IMR-90 (cell line): Measurements from ENCODE around the gene DNAI2. TPM values are rescaled to one million over a fixed set of nuclear protein-coding genes. Genes with fewer than 3 reads are reported as not detected.

Source experiments
- ATAC-seq: fragments of 200-7000 bp; cut with Tn5 transposase; 2 replicates; pipeline ENCODE4 v1.9.1; 2020; ENCODE audit warnings: low read depth, mild to moderate bottlenecking, moderate library complexity
- BruUV-seq: library from RNA; stranded (reverse); fragments of 400-500 nt; replicated peaks from 2 replicates; lab custom pipeline; 2021; lab: Mats Ljungman, UMichigan
- CTCF ChIA-PET: fragments of 300-600 bp; formaldehyde crosslinking; extraction: SDS; loops from one replicate; lab custom pipeline; 2021; ENCODE audit warnings: antibody characterized with exemption; lab: Yijun Ruan, JAX
- POLR2A ChIA-PET: fragments of 300-600 bp; sonication (Branson Sonifier 250); formaldehyde crosslinking; loops from one replicate; lab custom pipeline; 2022; ENCODE audit warnings: antibody characterized with exemption; ENCODE audit not compliant: unreplicated experiment; lab: Charles Lee
- DNase-seq: peaks from one replicate; pipeline ENCODE4 v3.0.0; 2013
- H2AFZ ChIP-seq: replicated peaks from 2 replicates; pipeline ENCODE3; 2013; ENCODE audit warnings: low read length, mild to moderate bottlenecking; ENCODE audit not compliant: poor library complexity
- H2AK5ac ChIP-seq: 2 replicates; pipeline ENCODE4 v1.6.1; 2013; ENCODE audit warnings: low read depth, low read length, inconsistent platforms
- H2AK9ac ChIP-seq: replicated peaks from 2 replicates; pipeline ENCODE3; 2013; ENCODE audit warnings: mild to moderate bottlenecking, low read depth, low read length, moderate library complexity; ENCODE audit not compliant: poor library complexity
- H2BK120ac ChIP-seq: 2 replicates; pipeline ENCODE4 v1.6.1; 2013; ENCODE audit warnings: low read depth, low read length, inconsistent platforms
- H2BK15ac ChIP-seq: 3 replicates; pipeline ENCODE4 v1.6.1; 2013; ENCODE audit warnings: low read depth, low read length, inconsistent platforms
- H2BK20ac ChIP-seq: 2 replicates; pipeline ENCODE4 v1.6.1; 2013; ENCODE audit warnings: low read depth, mild to moderate bottlenecking, inconsistent platforms, low read length, moderate library complexity
- H2BK5ac ChIP-seq: 2 replicates; pipeline ENCODE4 v1.6.1; 2013; ENCODE audit warnings: mild to moderate bottlenecking, low read depth, low read length, inconsistent platforms; ENCODE audit not compliant: poor library complexity, severe bottlenecking
- H3K14ac ChIP-seq: replicated peaks from 2 replicates; pipeline ENCODE4 v1.6.1; 2013; ENCODE audit warnings: low read depth, low read length, inconsistent platforms
- H3K18ac ChIP-seq: 2 replicates; pipeline ENCODE4 v1.6.1; 2013; ENCODE audit warnings: low read depth, low read length, control low read depth
- H3K23ac ChIP-seq: 2 replicates; pipeline ENCODE4 v1.6.1; 2013; ENCODE audit warnings: low read depth, low read length, inconsistent platforms
- H3K27ac ChIP-seq: 2 replicates; pipeline ENCODE4 v1.5.1; 2013; ENCODE audit warnings: mild to moderate bottlenecking, control low read depth, low read length; ENCODE audit not compliant: insufficient read depth
- H3K27me3 ChIP-seq: 2 replicates; pipeline ENCODE4 v1.6.1; 2013; ENCODE audit warnings: low read length; ENCODE audit not compliant: control insufficient read depth, insufficient read depth
- H3K36me3 ChIP-seq: 2 replicates; pipeline ENCODE4 v1.6.1; 2013; ENCODE audit warnings: low read length, mixed read lengths; ENCODE audit not compliant: control insufficient read depth, insufficient read depth
- H3K4ac ChIP-seq: 2 replicates; pipeline ENCODE4 v1.6.1; 2013; ENCODE audit warnings: low read depth, low read length, inconsistent platforms
- H3K4me1 ChIP-seq: 2 replicates; pipeline ENCODE4 v1.6.1; 2013; ENCODE audit warnings: low read length, mixed read lengths; ENCODE audit not compliant: control insufficient read depth, insufficient read depth
- H3K4me2 ChIP-seq: 2 replicates; pipeline ENCODE4 v1.6.1; 2013; ENCODE audit warnings: low read depth, mild to moderate bottlenecking, control low read depth, low read length, moderate library complexity
- H3K4me3 ChIP-seq: 2 replicates; pipeline ENCODE4 v1.5.1; 2013; ENCODE audit warnings: low read depth, mild to moderate bottlenecking, control low read depth, low read length, moderate library complexity; ENCODE audit not compliant: insufficient read depth
- H3K56ac ChIP-seq: 2 replicates; pipeline ENCODE4 v1.6.1; 2013; ENCODE audit warnings: low read length, inconsistent platforms; ENCODE audit not compliant: insufficient read depth; ENCODE audit errors: extremely low read depth
- H3K79me1 ChIP-seq, 2 experiments: 2 replicates each; pipeline ENCODE4 v1.6.1; 2013; ENCODE audit warnings: low read length in 2 of 2, inconsistent platforms in 1 of 2, low read depth in 1 of 2
- H3K9ac ChIP-seq: 2 replicates; pipeline ENCODE4 v1.6.1; 2013; ENCODE audit warnings: low read depth, low read length, control low read depth
- H3K9me1 ChIP-seq: 2 replicates; pipeline ENCODE4 v1.6.1; 2013; ENCODE audit warnings: low read length, inconsistent platforms; ENCODE audit not compliant: insufficient read depth
- H3K9me3 ChIP-seq: 2 replicates; pipeline ENCODE4 v1.6.1; 2013; ENCODE audit warnings: low read length; ENCODE audit not compliant: control insufficient read depth, insufficient read depth
- H4K20me1 ChIP-seq: 2 replicates; pipeline ENCODE4 v1.6.1; 2013; ENCODE audit warnings: low read length, inconsistent platforms; ENCODE audit not compliant: insufficient read depth
- H4K5ac ChIP-seq: 2 replicates; pipeline ENCODE4 v1.6.1; 2013; ENCODE audit warnings: mild to moderate bottlenecking, low read depth, low read length, control low read depth
- H4K8ac ChIP-seq, 2 experiments: 2 replicates each; pipeline ENCODE4 v1.6.1; 2013; ENCODE audit warnings: low read depth in 2 of 2, low read length in 2 of 2, control low read depth in 1 of 2, inconsistent platforms in 1 of 2
- H4K91ac ChIP-seq: 2 replicates; pipeline ENCODE4 v1.6.1; 2013; ENCODE audit warnings: low read depth, low read length, inconsistent platforms; ENCODE audit not compliant: insufficient read depth
- MAFK ChIP-seq: IDR thresholded peaks from 2 replicates; pipeline ENCODE4 v1.6.1; 2012; ENCODE audit warnings: low read depth, low read length, improper control_type of control experiment
- USF2 ChIP-seq: fragments of 150-350 bp; IDR thresholded peaks from 2 replicates; pipeline ENCODE4 v1.6.1; 2017; ENCODE audit warnings: mild to moderate bottlenecking, antibody characterized with exemption, low read length, low read depth
- WGBS, 2 experiments: methylation state at CpG; one replicate each; pipeline versions ENCODE4 v1.1.5 to v1.1.7; 2013; ENCODE audit warnings: missing lambda C conversion rate in 2 of 2; ENCODE audit not compliant: insufficient read length in 1 of 2; ENCODE audit errors: extremely low coverage in 2 of 2; 5-methylcytosine and 5-hydroxymethylcytosine counted together
- dilution Hi-C: fragments of 300-500 bp; cut with HindIII; formaldehyde crosslinking; loops from one replicate; pipeline ENCODE4 v1.14.3; 2018; ENCODE audit warnings: low sequenced_read_pairs; ENCODE audit not compliant: unreplicated experiment
- in situ Hi-C: fragments of 300-500 bp; cut with MboI; formaldehyde crosslinking; loops from 3 replicates; pipeline ENCODE4 v1.14.3; 2019; ENCODE audit warnings: low sequenced_read_pairs, inconsistent platforms, mixed read lengths
- intact Hi-C: fragments of 100-400 bp; cut with micrococcal nuclease; formaldehyde crosslinking; loops from 2 replicates; pipeline ENCODE4 v1.10.0; 2022
- polyA plus RNA-seq, 3 experiments: library from polyadenylated mRNA; depleted of rRNA; stranded (reverse); fragments of >200 nt; gene quantifications; 2 replicates each; pipeline ENCODE4 v1.2.3, GENCODE V29; 2012; ENCODE audit warnings: low replicate concordance in 1 of 3
- total RNA-seq: library from RNA; depleted of rRNA; stranded (reverse); fragments of >200 nt; gene quantifications from 2 replicates; pipeline ENCODE4 v1.2.3, GENCODE V29; 2012

Gene DNAI2
- total and polyA plus RNA-seq, 2 of the 4 experiments (the other 2 are of a cell fraction), result not detected

- Histone ChIP-seq H3K4ac (no peak overlapping the region), H4K5ac (no peak overlapping the region), H3K4me2 (no peak overlapping the region), H3K56ac (no peak overlapping the region), H2AK5ac (no peak overlapping the region), H2BK15ac (no peak overlapping the region), H3K4me3 (no peak overlapping the region), H3K14ac (no peak overlapping the region), H2BK20ac (no peak overlapping the region), H2AK9ac (no peak overlapping the region), H4K8ac (no peak overlapping the region), H3K4me1 (no peaks in the 10 kb centered on the region), H3K79me1 (no peaks in the 10 kb centered on the region), H3K36me3 (no peaks in the 10 kb centered on the region), H2BK120ac (no peak overlapping the region), H3K27ac (no peak overlapping the region), H3K18ac (no peak overlapping the region), H3K9ac (no peak overlapping the region), H4K91ac (no peak overlapping the region), H3K27me3 (peaks cover 5% of the 10 kb centered on the region; the same call in 1 of the 2 replicates), H2AFZ (no peak overlapping the region), H3K9me1 (no peaks in the 10 kb centered on the region), H4K20me1 (no peaks in the 10 kb centered on the region), H3K9me3 (no peaks in the 10 kb centered on the region), H3K23ac (no peak overlapping the region), H2BK5ac (no peak overlapping the region)
- intact Hi-C loops, result loop anchor here (5.0 kb wide), 1 partner anchor 155 kb away; no protein-coding TSS in a partner anchor
- BruUV-seq, result no TSS peak
- dilution Hi-C loops, result no loop called here
- DNase-seq, result no peak
- ChIA-PET CTCF (no interaction called here), POLR2A (no interaction called here)
- WGBS, 2 experiments, result 0% methylated on average over 2 of the region's 9 CpGs; no CpG with 5 or more reads in 1 of the 2 experiments
- in situ Hi-C loops, result no loop called here
- ATAC-seq, result no peak
- TF ChIP-seq USF2 (no peak), MAFK (no peak)
Measured at GRCh38 chr17:74362069-74362405, 88.0 kb downstream of the DNAI2 start.
